CD4-positive, alpha-beta T cell treated with Interleukin-4 for 1 hour (primary cell): Measurements from ENCODE around the gene FHOD3.

Source experiments
- DNase-seq, 2 donors: peaks; one replicate each; pipeline ENCODE4 v3.0.0-alpha.2; 2020 to 2022

FHOD3 gene

DNA sequence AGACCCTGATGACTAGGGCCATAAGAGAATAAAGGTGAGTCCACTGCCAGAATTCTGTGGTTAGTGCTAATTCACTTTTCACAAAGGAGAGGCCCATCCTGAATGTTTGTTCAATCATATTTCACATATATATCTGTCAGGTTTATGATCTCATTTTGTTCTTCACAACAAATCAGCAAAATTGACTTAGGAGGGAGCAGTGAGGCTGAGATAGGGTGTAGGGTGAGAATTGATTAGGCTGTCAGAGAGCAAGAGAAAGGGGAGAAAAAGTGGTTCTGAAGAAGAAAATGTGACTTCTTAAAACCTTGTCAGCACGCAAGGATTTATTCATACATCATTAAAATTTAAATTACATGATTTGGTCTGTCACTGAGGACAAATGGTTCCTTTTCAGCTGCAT lies 117.7 kb downstream of the FHOD3 start:
- DNase-seq, result no peak

DNA sequence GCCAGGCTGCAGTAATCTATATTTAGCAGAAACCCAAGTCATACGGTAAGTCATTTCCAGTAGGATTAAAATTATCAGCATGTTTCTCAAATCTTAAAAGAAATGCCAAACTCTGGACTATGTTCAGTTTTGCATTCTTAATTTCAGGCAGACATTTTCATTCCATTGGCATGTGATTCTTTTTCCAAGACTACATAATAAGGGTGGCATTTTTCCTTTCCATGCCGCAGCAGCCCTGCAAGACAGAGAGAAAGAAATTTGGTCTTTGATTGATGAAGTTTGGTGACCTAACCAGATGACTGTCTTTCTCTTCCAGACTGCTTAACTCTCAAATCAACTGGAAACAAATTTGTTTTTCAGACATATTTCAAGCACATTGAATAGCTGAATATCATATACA lies 118.1 kb downstream of the FHOD3 start:
- DNase-seq, result no peak

DNA sequence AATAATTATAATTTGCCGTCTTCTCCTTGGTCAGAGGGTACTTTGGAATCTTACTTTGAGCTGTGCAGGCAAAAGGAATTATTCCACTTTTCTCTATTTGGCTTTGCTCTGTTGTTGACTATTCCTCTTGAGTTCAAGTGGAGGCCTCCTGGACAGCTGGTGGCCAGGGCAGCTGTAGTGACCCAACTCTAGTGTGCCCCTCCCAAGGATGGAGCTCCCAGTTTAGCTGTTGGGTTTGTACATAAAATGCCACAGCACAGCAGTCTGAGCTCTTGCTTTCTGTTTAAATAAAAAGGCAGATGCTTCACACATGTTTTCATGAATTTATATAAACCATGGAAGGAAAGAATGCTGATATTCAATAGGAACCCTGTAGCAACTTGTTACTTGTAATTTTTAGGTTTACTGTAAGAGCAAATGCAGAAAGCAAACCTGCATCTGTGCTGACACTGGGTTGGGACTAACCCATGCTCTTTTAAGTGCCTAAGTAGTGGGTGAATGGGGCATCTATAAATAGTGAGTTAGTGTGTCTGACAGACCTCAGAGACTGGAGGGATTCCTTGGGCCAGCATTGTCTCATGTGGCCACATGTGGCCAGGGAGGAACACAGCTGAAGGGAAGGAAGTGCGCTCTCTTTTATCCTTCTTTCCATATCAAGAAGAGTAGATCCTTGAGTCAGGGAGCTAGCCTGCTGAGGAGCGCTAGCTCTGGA lies 121.8 kb downstream of the FHOD3 start:
- no peak for DNase-seq

DNA sequence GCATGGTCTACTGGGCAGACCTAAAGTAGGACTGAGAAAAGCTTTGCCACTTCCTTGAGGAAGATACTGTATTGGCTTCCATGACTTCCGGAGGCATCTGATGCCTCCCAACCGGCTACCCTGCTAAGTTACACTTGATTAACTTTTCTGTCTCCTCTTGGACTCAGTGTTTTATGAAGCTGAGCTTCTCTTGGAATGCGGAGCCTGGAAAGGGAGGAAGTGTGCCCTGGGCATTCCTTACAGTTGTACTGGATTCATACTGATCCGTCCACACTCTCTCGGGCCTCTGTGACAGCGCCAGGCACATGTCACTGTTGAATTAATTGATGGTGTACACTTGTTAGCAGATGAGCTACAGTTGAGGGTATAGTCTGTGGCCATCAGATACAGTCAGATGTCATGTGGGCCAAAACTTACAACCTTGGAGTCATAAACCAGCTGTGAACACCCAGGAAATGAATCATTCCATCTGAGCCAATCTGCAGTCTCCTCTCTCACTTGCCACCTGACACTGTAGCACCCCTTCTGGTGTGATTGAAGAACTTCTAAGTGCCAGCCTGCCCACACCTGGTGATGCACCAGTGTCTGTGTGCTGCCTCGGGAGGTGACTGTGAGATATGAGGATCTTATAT lies 122.5 kb downstream of the FHOD3 start:
- DNase-seq, result no peak

DNA sequence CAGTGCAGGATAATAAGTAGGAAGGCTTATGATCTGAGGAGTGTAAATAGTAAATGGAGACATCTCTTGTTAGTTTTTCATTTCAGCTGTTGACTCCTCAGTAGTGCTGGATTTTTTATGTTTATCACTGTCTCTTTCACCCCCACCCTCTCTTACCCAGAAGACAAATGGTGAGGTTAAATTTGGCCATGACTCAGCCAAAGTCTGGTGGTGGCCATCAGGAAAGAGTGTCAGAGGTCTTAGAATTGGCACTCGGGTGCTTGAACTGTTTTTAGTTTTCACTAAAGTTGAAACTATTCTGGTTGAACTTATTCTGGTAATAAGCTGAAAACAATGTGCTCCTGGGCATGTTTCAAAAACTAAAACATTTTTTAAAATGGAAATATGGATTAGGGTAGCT lies 123.3 kb downstream of the FHOD3 start:
- DNase-seq, result no peak

DNA sequence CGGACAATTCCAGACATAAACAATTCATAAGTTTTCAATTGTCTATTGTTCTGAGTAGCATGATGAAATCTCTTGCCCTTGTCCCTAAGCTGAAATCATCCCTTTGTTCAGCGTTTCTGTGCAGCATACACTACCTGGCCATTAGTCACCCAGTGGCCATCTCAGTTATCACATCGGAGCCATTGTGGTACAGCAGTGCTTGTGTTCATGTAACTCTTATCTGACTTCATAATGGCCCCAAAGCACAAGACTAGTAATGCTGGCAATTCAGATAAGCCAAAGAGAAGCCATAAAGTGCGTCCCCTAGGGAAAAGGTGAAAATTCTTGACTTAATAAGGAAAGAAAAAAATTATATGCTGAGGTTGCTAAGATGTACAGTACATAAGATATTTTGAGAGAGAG lies 127.2 kb downstream of the FHOD3 start:
- DNase-seq, result no peak

DNA sequence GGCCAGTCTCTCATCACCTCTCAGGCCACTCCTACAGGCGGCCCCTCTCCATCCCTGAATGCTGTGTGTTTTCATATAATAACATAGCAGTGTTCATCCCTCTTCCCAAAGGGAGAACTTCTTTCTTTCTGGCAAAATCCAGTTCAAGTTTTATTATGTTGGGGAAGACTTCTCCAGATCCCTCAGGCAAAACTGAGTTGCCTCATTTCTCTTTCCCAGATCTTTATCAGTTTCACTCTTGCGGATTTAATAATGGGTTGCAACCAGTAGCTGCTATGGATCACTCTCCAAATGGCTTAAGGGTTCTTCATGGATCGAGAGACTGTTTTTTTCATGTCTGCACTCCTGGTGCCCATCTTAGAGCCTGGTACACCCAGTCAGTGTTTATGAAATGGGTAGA lies 129.9 kb downstream of the FHOD3 start:
- DNase-seq, result no peak

DNA sequence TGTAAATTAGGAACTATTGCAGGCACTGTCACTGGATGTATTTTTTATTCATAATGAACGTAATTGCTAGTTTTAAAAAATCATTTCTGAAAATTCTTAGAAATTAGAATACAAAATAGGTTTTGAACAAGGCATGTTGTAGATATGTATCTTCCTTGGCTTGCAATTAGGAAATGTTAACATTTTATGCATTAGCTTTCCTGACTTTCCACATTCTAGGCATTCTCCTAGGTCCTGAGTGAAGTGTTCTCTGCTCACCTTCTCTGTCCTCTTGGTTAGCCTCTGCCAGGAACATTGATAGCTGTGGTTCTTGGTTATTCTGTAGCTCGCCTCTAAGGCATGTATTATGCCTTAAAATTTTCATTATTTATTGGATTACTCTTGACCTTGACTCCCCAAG lies 130.3 kb downstream of the FHOD3 start:
- no peak for DNase-seq

DNA sequence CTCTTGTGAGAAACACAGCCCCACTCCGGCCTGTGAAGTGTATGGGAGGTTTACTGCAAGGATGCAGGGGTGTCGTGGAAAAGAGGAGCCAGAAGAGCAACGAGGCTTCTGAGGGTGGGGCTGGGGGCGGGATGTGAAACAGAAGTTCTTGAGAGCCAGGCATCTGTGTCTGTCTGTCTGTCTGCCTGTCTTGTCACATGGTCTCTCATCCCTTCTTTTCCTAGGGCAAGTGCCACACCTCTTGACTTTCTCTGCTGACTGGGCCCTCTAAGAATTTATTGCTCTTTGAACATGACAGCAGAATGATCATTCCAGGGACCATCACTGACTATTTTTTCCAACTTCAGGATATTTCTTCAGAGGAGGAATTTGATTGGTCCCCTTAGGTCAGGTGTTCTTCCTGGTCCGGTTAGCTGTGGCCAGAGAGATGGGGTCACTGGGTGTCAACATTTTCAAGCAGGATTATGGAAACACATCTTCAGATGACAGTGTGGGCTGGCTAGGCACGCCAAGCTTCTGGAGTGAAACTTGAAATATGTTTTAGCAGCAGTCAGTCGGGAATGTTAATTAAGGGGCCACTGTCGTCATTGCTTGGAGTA lies 131.0 kb downstream of the FHOD3 start:
- DNase-seq, result no peak

DNA sequence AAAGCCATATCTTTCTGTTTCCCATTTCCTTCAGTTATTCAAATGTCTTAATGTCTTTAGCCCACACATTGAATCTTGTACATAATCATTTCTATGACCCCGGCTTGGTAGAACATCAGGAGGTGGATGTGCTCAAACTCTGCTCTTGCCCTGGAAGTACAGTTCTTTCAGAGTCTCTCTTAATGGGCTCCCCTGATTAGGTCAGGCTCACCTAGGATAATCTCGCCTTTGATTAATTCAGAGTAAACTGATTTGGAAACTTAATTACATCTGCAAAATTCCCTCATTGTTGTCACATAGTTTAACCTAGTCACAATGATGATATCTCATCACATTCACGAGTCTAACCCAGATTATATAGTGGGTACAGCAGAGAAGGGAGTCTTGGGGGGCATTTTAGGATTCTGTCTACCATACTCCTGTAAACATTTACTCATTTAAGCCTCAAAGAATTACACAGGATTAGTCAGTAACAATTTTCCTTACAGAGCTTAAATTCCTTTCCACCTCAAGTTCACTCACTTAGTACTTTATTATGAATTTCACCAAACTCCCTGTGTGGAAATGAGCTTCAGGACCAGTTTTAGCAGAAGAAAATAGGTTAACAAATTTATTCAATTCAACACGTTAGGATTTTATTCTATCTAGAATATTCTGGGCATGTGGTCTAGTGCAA lies 135.5 kb downstream of the FHOD3 start:
- DNase-seq, result no peak

DNA sequence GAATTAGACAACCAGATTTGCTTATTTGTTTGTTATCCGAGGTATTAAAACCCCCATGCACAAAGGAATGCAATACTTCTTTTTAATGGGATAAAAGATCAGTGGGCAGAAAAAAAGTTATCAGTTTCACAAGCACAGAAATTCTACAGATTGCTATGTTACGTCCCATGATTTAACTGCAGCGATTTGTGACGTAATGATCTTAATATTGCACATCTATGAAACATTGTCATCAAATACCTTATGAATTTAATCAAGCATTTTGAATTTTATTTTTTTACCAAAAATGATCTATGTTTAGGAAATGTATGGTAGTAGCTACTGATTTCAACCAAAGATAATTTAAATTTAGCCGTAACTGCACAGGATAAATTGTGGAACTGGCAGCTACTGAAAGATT lies 138.9 kb downstream of the FHOD3 start:
- DNase-seq, result no peak

DNA sequence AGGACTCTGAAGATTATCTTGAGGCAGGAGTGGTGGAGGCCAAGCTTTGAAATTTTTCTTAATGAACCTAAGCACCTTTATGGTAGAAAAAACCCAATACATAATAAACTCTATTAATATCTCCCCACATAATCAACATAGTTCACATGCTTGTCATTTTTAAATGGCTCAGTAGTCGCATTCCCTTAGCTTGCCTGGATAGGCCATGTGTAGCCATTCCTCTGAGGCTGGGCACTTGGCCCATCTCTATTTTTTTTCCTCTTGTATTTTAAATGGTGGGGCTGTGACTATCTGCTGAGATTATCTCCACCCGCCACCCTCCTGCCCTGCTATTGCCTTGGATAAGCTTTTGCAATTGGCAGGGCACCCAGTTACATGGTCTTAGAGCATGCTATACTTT lies 143.1 kb downstream of the FHOD3 start:
- no peak for DNase-seq

DNA sequence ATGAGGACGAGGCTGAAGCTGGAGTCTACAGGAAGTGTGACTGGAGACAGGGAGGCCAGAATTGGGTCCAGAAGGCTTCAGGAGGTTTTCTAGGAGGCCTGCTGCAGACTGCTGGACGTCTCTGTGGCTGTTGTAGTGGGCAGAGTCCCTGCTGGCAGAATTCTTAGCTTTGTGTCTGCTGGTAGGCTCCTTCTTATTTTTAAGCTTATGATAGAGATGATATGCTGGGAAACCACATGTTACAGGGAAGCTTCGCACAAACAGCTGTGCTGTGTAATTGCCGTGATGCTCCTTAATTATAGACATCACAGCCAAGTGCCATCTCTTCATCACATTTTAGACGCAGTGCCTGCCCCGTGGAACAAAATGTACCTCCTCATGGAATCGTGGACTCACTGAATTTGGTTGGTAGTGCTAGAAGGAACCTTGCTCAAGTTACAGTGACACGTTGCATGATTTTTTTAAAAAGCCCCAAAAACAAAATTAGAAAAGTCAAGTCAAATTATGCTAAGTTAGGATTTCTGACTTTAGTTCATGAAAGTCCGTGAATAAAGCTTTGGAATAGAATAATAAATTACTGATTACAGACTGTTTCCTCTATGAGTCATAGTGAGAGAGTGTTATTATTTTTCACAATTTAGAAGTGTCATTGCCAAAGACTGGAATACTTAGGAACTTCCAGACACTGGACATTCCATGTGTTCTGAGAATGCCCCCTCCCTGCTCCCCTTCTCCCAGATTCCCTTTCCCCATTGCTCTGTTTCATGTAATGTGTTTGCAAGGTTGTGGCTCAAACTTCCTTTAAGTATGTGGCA lies 144.1 kb downstream of the FHOD3 start:
- DNase-seq, result no peak

DNA sequence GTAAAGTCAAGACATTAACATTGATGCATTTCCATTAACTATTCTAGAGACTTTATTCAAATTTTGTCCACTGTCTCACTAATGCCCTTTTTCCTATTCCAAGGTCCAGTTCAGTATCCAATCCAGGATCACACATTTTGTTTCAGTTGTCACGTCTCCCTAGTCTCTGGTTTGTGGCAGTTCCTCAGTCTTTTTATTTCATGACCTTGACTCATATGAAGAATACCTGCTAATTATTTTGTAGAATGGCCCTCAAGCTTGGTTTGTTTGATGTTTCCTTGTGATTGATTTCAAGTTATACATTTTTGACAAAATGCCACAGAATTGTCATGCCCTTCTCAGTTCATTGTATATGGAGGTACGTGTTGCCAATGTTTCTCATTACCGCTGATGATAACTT lies 145.2 kb downstream of the FHOD3 start:
- DNase-seq, result no peak

DNA sequence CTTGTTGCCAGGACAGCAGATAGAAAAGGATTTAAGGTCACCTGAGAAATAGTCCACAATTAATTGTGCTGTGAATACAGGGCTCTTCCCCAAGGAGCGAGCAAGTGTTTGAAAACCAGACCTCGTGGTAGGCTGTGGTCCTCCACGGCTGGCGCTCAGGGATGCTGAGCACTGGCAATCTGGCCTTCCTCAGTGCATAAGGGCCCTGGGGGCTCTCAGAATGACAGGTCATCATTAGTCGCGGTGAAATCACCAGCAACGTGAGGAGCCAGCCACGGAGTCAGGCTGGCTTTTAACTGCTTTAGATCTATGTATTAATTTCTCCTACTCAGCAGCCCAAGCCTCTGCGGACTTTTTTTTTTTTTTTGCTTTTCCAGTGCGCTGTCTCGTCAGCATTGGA lies 148.5 kb downstream of the FHOD3 start:
- no peak for DNase-seq

DNA sequence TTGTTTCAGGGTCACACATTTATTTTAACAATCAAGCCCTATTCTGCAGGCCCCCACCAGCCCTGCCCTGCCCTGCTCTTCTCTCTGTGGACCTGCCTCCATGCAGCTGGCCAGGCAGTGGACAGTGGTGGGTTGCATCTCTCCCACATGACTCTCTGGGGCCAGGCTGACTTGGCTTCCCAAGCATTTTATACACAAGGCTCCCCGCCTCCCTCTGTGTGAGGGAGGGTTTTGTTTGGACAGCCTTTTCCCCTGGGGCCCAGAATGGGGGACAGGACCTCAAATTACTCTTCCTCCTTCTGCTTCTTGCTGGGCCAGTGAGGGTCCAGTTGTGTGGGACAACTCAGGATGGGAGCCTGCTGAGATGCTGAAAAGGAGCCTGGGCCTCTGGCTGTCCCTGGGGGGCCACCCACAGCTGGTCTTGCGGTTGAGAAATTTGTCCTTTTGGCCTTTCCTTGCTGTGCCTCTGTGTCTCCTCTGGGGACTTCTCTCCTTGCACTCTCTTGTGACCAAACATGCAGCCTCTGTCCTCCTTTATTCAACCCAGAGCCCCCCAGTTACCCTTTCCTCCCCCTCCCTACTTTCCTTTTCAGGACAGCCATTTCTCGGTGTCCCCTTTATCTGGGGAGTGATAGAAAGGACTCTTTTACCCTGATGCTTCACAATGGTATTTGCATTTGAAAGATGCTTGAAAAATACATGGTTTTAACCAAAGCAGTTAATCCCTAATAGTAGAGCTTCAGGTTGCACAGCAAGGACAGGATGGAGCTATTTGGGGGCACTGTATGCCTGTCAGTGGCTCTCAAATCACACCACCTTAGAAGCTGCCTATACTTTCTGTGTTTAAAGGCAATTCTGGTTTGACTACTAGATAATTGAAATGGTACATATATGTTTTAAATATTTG lies 151.1 kb downstream of the FHOD3 start:
- no peak for DNase-seq

DNA sequence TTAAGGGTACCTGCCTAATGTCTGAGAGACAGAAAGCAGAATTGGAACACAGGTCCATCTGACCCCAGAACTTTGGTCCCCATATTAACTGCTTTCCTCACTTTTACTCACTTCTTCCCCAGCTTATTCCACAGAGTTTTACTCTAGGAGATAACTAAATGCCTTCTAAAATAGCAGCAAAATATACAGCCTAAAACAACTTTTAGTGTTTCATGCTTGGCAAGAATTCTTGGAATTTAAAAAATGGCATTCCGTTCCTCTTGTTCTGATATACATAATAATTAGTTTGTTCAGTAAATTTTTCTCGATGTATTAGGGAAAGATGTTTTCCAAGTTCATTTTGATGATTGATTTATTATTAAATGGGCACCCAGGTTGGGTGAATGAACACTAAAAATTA lies 151.9 kb downstream of the FHOD3 start:
- DNase-seq, result no peak

DNA sequence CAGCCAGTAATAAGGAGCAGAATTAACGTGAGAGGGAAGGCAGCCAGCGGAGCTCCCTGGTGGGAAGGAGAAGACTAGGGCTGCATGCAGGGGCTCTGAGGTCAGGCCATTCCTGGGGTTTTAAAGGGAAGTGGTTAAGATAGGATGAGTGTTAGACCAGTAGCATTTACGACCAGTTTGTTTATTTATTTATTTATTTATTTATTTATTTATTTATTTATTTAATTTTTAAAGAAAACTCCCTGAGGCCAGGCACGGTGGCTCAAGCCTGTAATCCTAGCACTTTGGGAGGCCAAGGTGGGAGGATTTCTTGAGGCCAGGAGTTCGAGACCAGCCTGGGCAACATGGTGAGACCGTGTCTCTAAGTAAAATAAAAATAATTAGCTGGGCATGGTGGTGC lies 152.8 kb downstream of the FHOD3 start:
- DNase-seq, result no peak

DNA sequence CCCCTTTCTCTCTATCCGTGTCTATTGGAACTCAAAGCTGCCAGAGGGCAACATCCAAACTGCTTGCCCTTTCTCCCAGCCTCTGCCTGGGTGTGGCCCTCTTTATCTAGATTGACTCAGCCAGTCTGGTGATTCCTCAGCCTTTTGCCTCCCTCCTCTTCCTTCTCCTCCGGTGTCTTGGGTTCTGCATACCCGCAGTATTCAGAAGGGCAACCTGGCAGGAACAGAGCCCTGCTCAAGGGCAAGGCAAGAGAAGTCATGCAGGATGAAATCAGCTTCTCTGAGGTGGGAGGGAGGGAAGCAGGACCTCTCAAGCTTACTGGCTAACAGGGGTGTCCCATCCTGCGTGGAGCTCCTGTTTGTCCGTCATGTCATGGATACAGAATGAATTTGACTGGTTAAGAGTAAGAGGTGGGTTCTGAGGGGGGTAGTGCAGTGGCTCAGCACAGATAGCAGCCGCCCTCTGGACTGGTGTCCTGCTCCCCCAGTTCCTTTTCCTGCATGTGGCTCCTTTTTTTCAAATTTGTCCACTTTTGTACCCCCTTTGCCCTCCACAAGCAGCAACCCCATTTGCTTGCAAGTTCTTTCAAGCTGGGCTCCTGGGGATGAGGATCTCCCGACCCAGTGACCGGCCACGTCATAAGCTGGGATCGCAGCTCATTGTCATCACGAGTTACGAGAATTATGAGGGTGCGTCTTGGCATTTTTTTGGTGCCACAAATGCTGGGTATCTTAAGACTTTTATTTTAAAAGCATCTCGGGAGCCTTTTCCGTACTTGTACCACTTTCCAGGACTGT lies 154.1 kb downstream of the FHOD3 start:
- no peak for DNase-seq

DNA sequence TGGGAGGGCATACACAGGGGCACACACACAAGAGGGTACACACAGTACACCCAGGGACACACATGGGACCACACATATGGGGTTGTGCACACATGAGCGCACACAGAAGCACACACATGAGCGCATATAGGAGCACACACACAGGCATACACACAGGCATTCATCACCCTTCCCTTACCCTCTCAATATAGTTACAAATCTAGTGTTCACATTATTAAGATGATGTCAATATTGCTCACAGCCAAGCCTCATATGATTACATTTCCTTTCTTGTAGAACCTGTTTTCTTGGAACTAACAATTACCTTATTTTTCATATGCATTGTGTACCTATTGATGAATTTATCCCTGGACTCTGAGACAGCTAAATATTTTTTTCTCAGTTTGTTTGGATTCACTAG lies 156.7 kb downstream of the FHOD3 start:
- no peak for DNase-seq

DNA sequence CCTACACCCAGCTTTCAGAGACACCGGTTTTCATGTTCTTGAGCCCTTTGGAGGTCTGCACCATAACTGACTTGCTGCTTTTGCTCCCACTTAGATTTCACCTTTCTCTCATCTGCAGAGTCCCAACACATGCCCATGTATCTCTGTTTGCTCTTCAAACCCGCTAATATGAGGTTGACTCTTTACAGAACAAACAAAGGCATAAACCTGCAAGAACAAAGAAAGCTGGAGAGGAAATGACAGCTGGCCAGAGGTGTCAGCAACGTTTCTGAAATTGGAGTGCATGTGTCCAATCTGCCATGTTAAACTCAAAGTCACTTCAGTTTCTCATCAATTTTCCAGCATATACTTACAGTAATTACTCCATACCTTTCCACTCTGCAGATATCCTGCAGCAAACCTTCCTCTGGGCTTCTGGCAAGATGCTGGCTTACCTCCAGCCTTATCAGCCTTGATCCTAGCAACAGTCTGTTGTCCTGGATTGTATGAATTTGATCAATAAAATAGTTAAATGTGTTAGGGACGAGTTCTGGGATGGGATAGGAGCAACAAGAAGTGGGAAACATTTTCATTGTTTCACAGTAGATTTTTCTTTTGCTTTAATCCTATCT lies 157.4 kb downstream of the FHOD3 start:
- no peak for DNase-seq
